A549 (cell line): ENCODE data around the gene TASOR.
"Not testable (repeated sequence)": the region's sequence is repeated elsewhere in the genome, so short reads cannot be mapped to it uniquely, and the experiment has no call there.

ENCODE experiments used
- BHLHE40 ChIP-seq: IDR thresholded peaks from 2 replicates; pipeline ENCODE4 v1.6.1; 2012; ENCODE audit warnings: low read depth, low read length, inconsistent platforms
- EP300 ChIP-seq, 2 experiments: fragments of >200 bp; sonication (Bioruptor Twin); formaldehyde crosslinking; IDR thresholded peaks; 2 replicates in 1 of 2; 3 replicates in 1 of 2; pipeline ENCODE4 v1.6.1; 2016 to 2017
- HOXB13 ChIP-seq: fragments of 250-450 bp; sonication (Bioruptor Pico); IDR thresholded peaks from 2 replicates; pipeline ENCODE4 v1.5.0; 2020; ENCODE audit warnings: low read depth, mild to moderate bottlenecking, moderate library complexity
- MYC ChIP-seq: IDR thresholded peaks from 2 replicates; pipeline ENCODE4 v1.6.1; 2012; ENCODE audit warnings: mild to moderate bottlenecking, inconsistent platforms, low read length, improper control_type of control experiment, borderline replicate concordance
- POLR2A ChIP-seq: IDR thresholded peaks from 2 replicates; pipeline ENCODE4 v1.6.1; 2012; ENCODE audit warnings: mild to moderate bottlenecking, low read length
- SREBF2 ChIP-seq: fragments of 450-650 bp; IDR thresholded peaks from 2 replicates; pipeline ENCODE4 v1.6.1; 2014; ENCODE audit warnings: mild to moderate bottlenecking, moderate library complexity
- ZFP36 ChIP-seq: fragments of 450-650 bp; IDR thresholded peaks from 2 replicates; pipeline ENCODE4 v1.6.1; 2014; ENCODE audit warnings: borderline replicate concordance; ENCODE audit not compliant: partially characterized antibody
- TF ChIP-seq, protein P1 (sequence below): fragments of >200 bp; sonication (Bioruptor Twin); formaldehyde crosslinking; IDR thresholded peaks from 3 replicates; pipeline ENCODE4 v1.5.1; 2016
- TF ChIP-seq, protein P2 (sequence below): fragments of 250-450 bp; sonication (Bioruptor Pico); IDR thresholded peaks from 2 replicates; pipeline ENCODE4 v1.5.0; 2020; ENCODE audit warnings: low read depth, mild to moderate bottlenecking, moderate library complexity
- TF ChIP-seq, protein P3 (sequence below): IDR thresholded peaks from 2 replicates; pipeline ENCODE4 v1.6.1; 2012

DNA sequence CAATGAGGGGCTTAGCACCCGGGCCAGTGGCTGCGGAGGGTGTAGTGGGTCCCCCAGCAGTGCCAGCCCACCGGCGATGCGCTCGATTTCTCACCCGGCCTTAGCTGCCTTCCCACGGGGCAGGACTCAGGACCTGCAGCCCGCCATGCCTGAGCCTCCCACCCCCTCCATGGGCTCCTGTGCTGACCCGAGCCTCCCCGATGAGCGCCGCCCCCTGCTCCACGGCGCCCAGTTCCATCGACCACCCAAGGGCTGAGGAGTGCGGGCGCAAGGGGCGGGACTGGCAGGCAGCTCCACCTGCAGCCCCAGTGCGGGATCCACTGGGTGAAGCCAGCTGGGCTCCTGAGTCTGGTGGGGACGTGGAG lies 8.9 kb upstream of the TASOR start:
- not testable (repeated sequence) for TF ChIP-seq EP300 (IDR thresholded peaks at IDR 0.05); MYC; SREBF2; POLR2A; BHLHE40; HOXB13 (CRISPR knock-in tag); ZFP36
- TF ChIP-seq, protein P1, sequence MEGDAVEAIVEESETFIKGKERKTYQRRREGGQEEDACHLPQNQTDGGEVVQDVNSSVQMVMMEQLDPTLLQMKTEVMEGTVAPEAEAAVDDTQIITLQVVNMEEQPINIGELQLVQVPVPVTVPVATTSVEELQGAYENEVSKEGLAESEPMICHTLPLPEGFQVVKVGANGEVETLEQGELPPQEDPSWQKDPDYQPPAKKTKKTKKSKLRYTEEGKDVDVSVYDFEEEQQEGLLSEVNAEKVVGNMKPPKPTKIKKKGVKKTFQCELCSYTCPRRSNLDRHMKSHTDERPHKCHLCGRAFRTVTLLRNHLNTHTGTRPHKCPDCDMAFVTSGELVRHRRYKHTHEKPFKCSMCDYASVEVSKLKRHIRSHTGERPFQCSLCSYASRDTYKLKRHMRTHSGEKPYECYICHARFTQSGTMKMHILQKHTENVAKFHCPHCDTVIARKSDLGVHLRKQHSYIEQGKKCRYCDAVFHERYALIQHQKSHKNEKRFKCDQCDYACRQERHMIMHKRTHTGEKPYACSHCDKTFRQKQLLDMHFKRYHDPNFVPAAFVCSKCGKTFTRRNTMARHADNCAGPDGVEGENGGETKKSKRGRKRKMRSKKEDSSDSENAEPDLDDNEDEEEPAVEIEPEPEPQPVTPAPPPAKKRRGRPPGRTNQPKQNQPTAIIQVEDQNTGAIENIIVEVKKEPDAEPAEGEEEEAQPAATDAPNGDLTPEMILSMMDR, result not testable (repeated sequence)
- TF ChIP-seq, protein P2, sequence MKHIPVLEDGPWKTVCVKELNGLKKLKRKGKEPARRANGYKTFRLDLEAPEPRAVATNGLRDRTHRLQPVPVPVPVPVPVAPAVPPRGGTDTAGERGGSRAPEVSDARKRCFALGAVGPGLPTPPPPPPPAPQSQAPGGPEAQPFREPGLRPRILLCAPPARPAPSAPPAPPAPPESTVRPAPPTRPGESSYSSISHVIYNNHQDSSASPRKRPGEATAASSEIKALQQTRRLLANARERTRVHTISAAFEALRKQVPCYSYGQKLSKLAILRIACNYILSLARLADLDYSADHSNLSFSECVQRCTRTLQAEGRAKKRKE (CRISPR knock-in tag), result not testable (repeated sequence)
- TF ChIP-seq, protein P3, sequence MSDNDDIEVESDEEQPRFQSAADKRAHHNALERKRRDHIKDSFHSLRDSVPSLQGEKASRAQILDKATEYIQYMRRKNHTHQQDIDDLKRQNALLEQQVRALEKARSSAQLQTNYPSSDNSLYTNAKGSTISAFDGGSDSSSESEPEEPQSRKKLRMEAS, result not testable (repeated sequence)
